Measurements from ENCODE around the gene OR52B2.

GRCh38 chr11:6132431-6132830 lies 37.7 kb downstream of the OR52B2 start:
- TF ChIP-seq CTCF (conservative IDR thresholded peaks at IDR 0.05 in 1 of 2, IDR thresholded peaks at IDR 0.05 in 1 of 2; ENCODE audit: extremely low read depth in 1 of 2, insufficient read depth in 1 of 2, low read depth in 1 of 2, low read length in 2 of 2) (no peak), EZH2 (IDR thresholded peaks at IDR 0.05; ENCODE audit: borderline replicate concordance, low read length) (no peak)

All from mammary epithelial cell (primary cell).